Upper lobe of left lung (tissue), 6 donors: ENCODE data around the gene NAV2. TPM values are rescaled to one million over a fixed set of nuclear protein-coding genes. Genes with fewer than 3 reads are reported as not detected.

Experiments used
- ATAC-seq, 2 donors: fragments of 200-7000 bp; cut with Tn5 transposase; one replicate each; pipeline ENCODE4 v1.9.1; 2022; ENCODE audit warnings: mild to moderate bottlenecking in 2 of 2, moderate library complexity in 2 of 2; ENCODE audit not compliant: low FRiP score in 2 of 2
- DNase-seq, 2 donors: peaks; one replicate each; pipeline ENCODE4 v3.0.0-alpha.2; 2019 to 2020
- H3K27ac ChIP-seq, 4 donors: fragments of 200-600 bp; sonication (generic); one replicate each; pipeline ENCODE4 v1.5.1; 2016 to 2019
- H3K27me3 ChIP-seq, 4 donors: fragments of 200-600 bp; sonication (generic); one replicate each; pipeline ENCODE4 v1.5.1; 2017 to 2019
- H3K36me3 ChIP-seq, 4 donors: fragments of 200-600 bp; sonication (generic); one replicate each; pipeline ENCODE4 v1.5.1; 2016 to 2019
- H3K4me1 ChIP-seq, 4 donors: fragments of 200-600 bp; sonication (generic); one replicate each; pipeline ENCODE4 v1.5.1; 2018 to 2019
- H3K4me3 ChIP-seq, 4 donors: fragments of 200-600 bp; sonication (generic); one replicate each; pipeline ENCODE4 v1.5.1; 2017 to 2019; ENCODE audit warnings: mild to moderate bottlenecking in 2 of 4, moderate library complexity in 1 of 4
- H3K9me3 ChIP-seq, 4 donors: fragments of 200-600 bp; sonication (generic); one replicate each; pipeline ENCODE4 v1.5.1; 2018 to 2019
- CTCF ChIP-seq, 6 experiments: fragments of 450-650 bp in 4 of 6; fragments of 200-600 bp in 2 of 6; sonication (generic) in 2 of 6; IDR thresholded peaks; one replicate each; pipeline ENCODE4 v1.5.1; 2016 to 2019; ENCODE audit warnings: antibody characterized with exemption in 6 of 6
- EP300 ChIP-seq, 4 donors: sonication (generic); formaldehyde crosslinking; IDR thresholded peaks; one replicate each; pipeline ENCODE4 v1.5.1; 2017; ENCODE audit warnings: antibody characterized with exemption in 4 of 4, control low read depth in 2 of 4
- POLR2A ChIP-seq, 4 donors: fragments of 450-650 bp; IDR thresholded peaks; one replicate each; pipeline ENCODE4 v1.5.1; 2016 to 2017; ENCODE audit warnings: antibody characterized with exemption in 4 of 4, mild to moderate bottlenecking in 2 of 4
- POLR2AphosphoS5 ChIP-seq, 2 donors: sonication (generic); formaldehyde crosslinking; IDR thresholded peaks; one replicate each; pipeline ENCODE4 v1.5.1; 2017; ENCODE audit warnings: antibody characterized with exemption in 2 of 2
- WGBS, 2 donors: methylation state at CpG; one replicate each; pipeline ENCODE4 v1.1.5; 2017 to 2018; 5-methylcytosine and 5-hydroxymethylcytosine counted together
- total RNA-seq, 6 donors: library from RNA; depleted of rRNA in 4 of 6; stranded (reverse); fragments of >200 nt in 4 of 6; gene quantifications; one replicate each; pipeline versions ENCODE4 v1.1.0 to v1.2.1, GENCODE V29; 2016 to 2021
- donor health status: DM: no; HTN: no; CAD: no; lungs with moderate emphysema.
- donor health status: DM: no; HTN: yes; CAD: no; lungs with severe emphysema.

The NAV2 gene
- total RNA-seq, 6 donors from 2014 or later, result 40.5 to 61.4 (median 52.3) TPM

- no peak for TF ChIP-seq EP300 (IDR thresholded peaks at IDR 0.05)
- no peaks in the 10 kb centered on the region for H3K36me3 ChIP-seq
- ATAC-seq (no peak), DNase-seq (no peak)
- no peaks in the 10 kb centered on the region for H3K27me3 ChIP-seq
- H3K27ac ChIP-seq, result peak overlapping the region in 1 of 4 donors; percentile 42
- 75 to 87% methylated on average over 4 of the region's 4 CpGs for WGBS, 2 donors
- no peaks in the 10 kb centered on the region for H3K9me3 ChIP-seq
- H3K4me3 ChIP-seq, result no peak overlapping the region
- H3K4me1 ChIP-seq, result peaks cover 16 to 29% (median 26%) of the 10 kb centered on the region in 4 donors
Measured at GRCh38 chr11:19680829-19681368, 31.7 kb upstream of the NAV2 start.

- 67 to 72% methylated on average over 5 of the region's 5 CpGs for WGBS, 2 donors
- peaks cover 12 to 15% (median 13%) of the 10 kb centered on the region in 4 donors for H3K4me1 ChIP-seq
- TF ChIP-seq POLR2AphosphoS5 (IDR thresholded peaks at IDR 0.05) (peak in 1 of 2 donors; percentile 41), CTCF (IDR thresholded peaks at IDR 0.05) (no peak)
- DNase-seq (no peak), ATAC-seq (peak in 1 of 2 donors; percentile 13)
- no peaks in the 10 kb centered on the region for H3K27me3 ChIP-seq
- no peaks in the 10 kb centered on the region for H3K36me3 ChIP-seq
- H3K4me3 ChIP-seq, result no peak overlapping the region
- no peaks in the 10 kb centered on the region for H3K9me3 ChIP-seq
- H3K27ac ChIP-seq, result peak overlapping the region; percentile 4 to 47 (median 24)
Measured at GRCh38 chr11:19683141-19683805, 29.4 kb upstream of the NAV2 start.

- 86 to 95% methylated on average over 2 of the region's 2 CpGs for WGBS, 2 donors
- TF ChIP-seq POLR2AphosphoS5 (IDR thresholded peaks at IDR 0.05), result no peak
- TF ChIP-seq CTCF (IDR thresholded peaks at IDR 0.05), result no peak
- no peak for TF ChIP-seq POLR2A (IDR thresholded peaks at IDR 0.05)
- TF ChIP-seq EP300 (IDR thresholded peaks at IDR 0.05), result no peak
- ATAC-seq, result no peak
- no peak overlapping the region for H3K4me3 ChIP-seq
- H3K4me1 ChIP-seq, result peaks cover 12 to 15% (median 13%) of the 10 kb centered on the region in 4 donors
- no peak for DNase-seq
- no peaks in the 10 kb centered on the region for H3K9me3 ChIP-seq
- no peaks in the 10 kb centered on the region for H3K36me3 ChIP-seq
- H3K27ac ChIP-seq, result peak overlapping the region in 1 of 4 donors; percentile 4
- no peaks in the 10 kb centered on the region for H3K27me3 ChIP-seq
Measured at GRCh38 chr11:19683862-19684491, 28.7 kb upstream of the NAV2 start.

- WGBS, 2 donors, result 87 to 100% methylated on average over 1 of the region's 1 CpG
- ATAC-seq (no peak), DNase-seq (no peak)
- H3K4me3 ChIP-seq, result no peak overlapping the region
- H3K9me3 ChIP-seq, result no peaks in the 10 kb centered on the region
- no peaks in the 10 kb centered on the region for H3K27me3 ChIP-seq
- no peak for TF ChIP-seq CTCF (IDR thresholded peaks at IDR 0.05)
- no peak for TF ChIP-seq POLR2A (IDR thresholded peaks at IDR 0.05)
- TF ChIP-seq POLR2AphosphoS5 (IDR thresholded peaks at IDR 0.05), result no peak
- no peak for TF ChIP-seq EP300 (IDR thresholded peaks at IDR 0.05)
- no peaks in the 10 kb centered on the region for H3K4me1 ChIP-seq
- H3K36me3 ChIP-seq, result no peaks in the 10 kb centered on the region
- no peak overlapping the region for H3K27ac ChIP-seq
Measured at GRCh38 chr11:19686234-19686633, 26.4 kb upstream of the NAV2 start.

GRCh38 chr11:19687392-19687791 lies 25.2 kb upstream of the NAV2 start:
- Histone ChIP-seq H3K4me3 (no peak overlapping the region), H3K9me3 (no peaks in the 10 kb centered on the region), H3K27ac (no peak overlapping the region), H3K4me1 (no peaks in the 10 kb centered on the region), H3K36me3 (no peaks in the 10 kb centered on the region), H3K27me3 (no peaks in the 10 kb centered on the region)
- 92 to 93% methylated on average over 1 of the region's 1 CpG for WGBS, 2 donors
- ATAC-seq (no peak), DNase-seq (no peak)
- no peak for TF ChIP-seq POLR2A (IDR thresholded peaks at IDR 0.05)
- TF ChIP-seq EP300 (IDR thresholded peaks at IDR 0.05), result no peak
- TF ChIP-seq CTCF (IDR thresholded peaks at IDR 0.05), result no peak
- no peak for TF ChIP-seq POLR2AphosphoS5 (IDR thresholded peaks at IDR 0.05)
